Measurements from ENCODE around the gene YDJC. TPM values are rescaled to one million over a fixed set of nuclear protein-coding genes. Genes with fewer than 3 reads are reported as not detected.
A peak's percentile ranks its signal among the peaks of the same experiment; 100 is the strongest.

YDJC gene
- total RNA-seq, 4 donors from 2014 or later = 44.5 to 72.7 (median 54.6) TPM

GRCh38 chr22:21590809-21591641, 38.8 kb downstream of the YDJC start:
- Histone ChIP-seq H3K36me3 (peaks cover 0 to 22% of the 10 kb centered on the region in 2 donors), H3K9me3 (no peaks in the 10 kb centered on the region), H3K27me3 (no peaks in the 10 kb centered on the region), H3K4me3 (replicated peaks in 1 of 3) (no peak overlapping the region), H3K27ac (no peak overlapping the region), H3K4me1 (peaks cover 12 to 19% of the 10 kb centered on the region in 2 donors)
- peak; percentile 29 to 40 for DNase-seq
- no peak for TF ChIP-seq CTCF (IDR thresholded peaks at IDR 0.05)
- no peak for TF ChIP-seq POLR2A (IDR thresholded peaks at IDR 0.05)
- 49 to 54% methylated on average over 8 to 9 of the region's 9 CpGs for WGBS, 2 donors
- intact Hi-C loops (cut with DNase I) = no loop called here

GRCh38 chr22:21589396-21589795, 40.4 kb downstream of the YDJC start:
- no peak for DNase-seq
- H3K9me3 ChIP-seq = no peaks in the 10 kb centered on the region
- H3K36me3 ChIP-seq = peaks cover 0 to 17% of the 10 kb centered on the region in 2 donors
- peaks cover 12 to 29% of the 10 kb centered on the region in 2 donors for H3K4me1 ChIP-seq
- WGBS, 2 donors = 91% methylated on average over 8 of the region's 8 CpGs
- intact Hi-C loops (cut with DNase I) = no loop called here
- TF ChIP-seq POLR2A (IDR thresholded peaks at IDR 0.05) (no peak), CTCF (IDR thresholded peaks at IDR 0.05) (no peak)
- no peak overlapping the region for H3K4me3 ChIP-seq (replicated peaks in 1 of 3)
- no peak overlapping the region for H3K27ac ChIP-seq
- H3K27me3 ChIP-seq = no peaks in the 10 kb centered on the region

GRCh38 chr22:21587803-21588611, 41.8 kb downstream of the YDJC start:
- H3K4me1 ChIP-seq = peaks cover 18 to 38% of the 10 kb centered on the region in 2 donors
- no peaks in the 10 kb centered on the region for H3K9me3 ChIP-seq
- H3K27me3 ChIP-seq = no peaks in the 10 kb centered on the region
- H3K27ac ChIP-seq = no peak overlapping the region
- H3K4me3 ChIP-seq (replicated peaks in 1 of 3) = no peak overlapping the region
- H3K36me3 ChIP-seq = peaks cover 0 to 3% of the 10 kb centered on the region in 2 donors
- WGBS, 2 donors = 84 to 87% methylated on average over 4 of the region's 4 CpGs
- TF ChIP-seq CTCF (IDR thresholded peaks at IDR 0.05) = no peak
- TF ChIP-seq POLR2A (IDR thresholded peaks at IDR 0.05) = no peak
- intact Hi-C loops (cut with DNase I) = no loop called here
- no peak for DNase-seq

- no peak for DNase-seq
- Histone ChIP-seq H3K9me3 (no peaks in the 10 kb centered on the region), H3K4me1 (peaks cover 19 to 35% of the 10 kb centered on the region in 2 donors), H3K27ac (no peak overlapping the region), H3K27me3 (no peaks in the 10 kb centered on the region), H3K4me3 (replicated peaks in 1 of 3) (no peak overlapping the region), H3K36me3 (no peaks in the 10 kb centered on the region)
- 88 to 89% methylated on average over 2 of the region's 2 CpGs for WGBS, 2 donors
- TF ChIP-seq POLR2A (IDR thresholded peaks at IDR 0.05) = no peak
- TF ChIP-seq CTCF (IDR thresholded peaks at IDR 0.05) = no peak
- intact Hi-C loops (cut with DNase I) = no loop called here
Measured at GRCh38 chr22:21585389-21585788, 44.4 kb downstream of the YDJC start.

Data from thyroid gland (tissue), 4 donors.